GM10266 (cell line): ENCODE data around the gene CFAP77.

Source experiments
- DNase-seq: peaks from one replicate; pipeline ENCODE4 v3.0.0; 2012; ENCODE audit errors: extremely low spot score
- TF ChIP-seq, protein P1 (sequence below): IDR thresholded peaks from 2 replicates; pipeline ENCODE4 v1.5.1; 2012; ENCODE audit warnings: mild to moderate bottlenecking, low read depth; ENCODE audit not compliant: control insufficient read depth, insufficient read depth; ENCODE audit errors: missing control alignments

CFAP77 gene

DNA sequence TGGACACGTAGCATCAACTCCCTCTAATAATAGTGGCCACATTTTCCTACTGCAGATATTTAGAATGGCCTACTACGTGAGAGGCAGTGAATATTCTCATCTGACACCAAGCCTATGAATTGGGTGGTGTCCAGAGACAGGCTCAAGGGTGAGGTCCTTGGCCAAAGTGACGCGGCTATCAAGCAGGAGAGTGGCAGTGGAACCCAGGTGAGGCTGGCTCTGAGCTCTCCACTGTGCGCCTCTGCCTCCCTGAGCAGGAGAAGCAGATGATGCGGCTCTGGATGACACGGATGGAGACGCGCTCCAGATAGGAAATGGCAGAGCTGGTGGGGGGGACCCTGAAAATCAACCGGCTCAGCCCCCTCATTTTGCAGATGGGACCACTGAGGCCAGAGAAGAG, 69.7 kb downstream of the CFAP77 start:
- TF ChIP-seq, protein P1, sequence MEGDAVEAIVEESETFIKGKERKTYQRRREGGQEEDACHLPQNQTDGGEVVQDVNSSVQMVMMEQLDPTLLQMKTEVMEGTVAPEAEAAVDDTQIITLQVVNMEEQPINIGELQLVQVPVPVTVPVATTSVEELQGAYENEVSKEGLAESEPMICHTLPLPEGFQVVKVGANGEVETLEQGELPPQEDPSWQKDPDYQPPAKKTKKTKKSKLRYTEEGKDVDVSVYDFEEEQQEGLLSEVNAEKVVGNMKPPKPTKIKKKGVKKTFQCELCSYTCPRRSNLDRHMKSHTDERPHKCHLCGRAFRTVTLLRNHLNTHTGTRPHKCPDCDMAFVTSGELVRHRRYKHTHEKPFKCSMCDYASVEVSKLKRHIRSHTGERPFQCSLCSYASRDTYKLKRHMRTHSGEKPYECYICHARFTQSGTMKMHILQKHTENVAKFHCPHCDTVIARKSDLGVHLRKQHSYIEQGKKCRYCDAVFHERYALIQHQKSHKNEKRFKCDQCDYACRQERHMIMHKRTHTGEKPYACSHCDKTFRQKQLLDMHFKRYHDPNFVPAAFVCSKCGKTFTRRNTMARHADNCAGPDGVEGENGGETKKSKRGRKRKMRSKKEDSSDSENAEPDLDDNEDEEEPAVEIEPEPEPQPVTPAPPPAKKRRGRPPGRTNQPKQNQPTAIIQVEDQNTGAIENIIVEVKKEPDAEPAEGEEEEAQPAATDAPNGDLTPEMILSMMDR, result no peak
- no peak for DNase-seq

DNA sequence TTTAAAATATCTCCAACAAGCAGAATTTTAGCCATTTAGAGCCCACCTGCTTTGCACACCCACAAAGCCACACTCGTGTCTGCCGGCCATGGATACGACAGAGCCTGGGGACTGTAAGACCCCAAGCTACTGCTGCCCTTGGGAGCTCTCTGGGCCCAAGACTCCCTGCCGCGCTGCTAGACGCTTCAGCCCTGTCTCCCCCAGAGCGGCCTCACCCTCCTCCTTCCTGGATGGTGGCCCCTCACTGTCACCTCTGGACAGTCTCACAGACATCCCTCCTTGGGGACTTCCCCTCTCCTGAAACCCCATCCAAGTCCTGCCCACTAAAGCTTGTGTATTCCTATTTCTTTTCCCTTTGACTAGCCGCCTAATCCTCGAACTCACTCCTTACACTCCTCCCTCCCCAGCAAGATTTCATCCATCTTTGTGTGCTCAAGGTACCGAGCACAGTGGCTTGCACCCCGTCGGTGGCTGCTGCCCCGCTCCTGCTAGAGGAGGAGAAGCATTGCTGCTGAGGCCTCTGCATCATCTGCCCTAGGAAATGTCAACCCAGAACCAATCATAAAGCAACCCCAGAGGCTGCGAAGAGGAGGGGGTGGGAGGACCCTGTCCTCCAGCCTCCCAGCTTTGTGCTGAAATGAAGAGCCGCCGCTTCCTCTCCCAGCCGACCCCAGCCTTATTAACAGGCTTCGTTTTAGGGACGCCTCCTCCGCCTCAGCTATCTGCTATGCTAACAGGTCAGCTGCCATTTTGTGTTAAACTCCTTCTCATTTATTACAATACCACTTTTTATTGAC, 71.2 kb downstream of the CFAP77 start:
- no peak for DNase-seq
- TF ChIP-seq, protein P1, result no peak

DNA sequence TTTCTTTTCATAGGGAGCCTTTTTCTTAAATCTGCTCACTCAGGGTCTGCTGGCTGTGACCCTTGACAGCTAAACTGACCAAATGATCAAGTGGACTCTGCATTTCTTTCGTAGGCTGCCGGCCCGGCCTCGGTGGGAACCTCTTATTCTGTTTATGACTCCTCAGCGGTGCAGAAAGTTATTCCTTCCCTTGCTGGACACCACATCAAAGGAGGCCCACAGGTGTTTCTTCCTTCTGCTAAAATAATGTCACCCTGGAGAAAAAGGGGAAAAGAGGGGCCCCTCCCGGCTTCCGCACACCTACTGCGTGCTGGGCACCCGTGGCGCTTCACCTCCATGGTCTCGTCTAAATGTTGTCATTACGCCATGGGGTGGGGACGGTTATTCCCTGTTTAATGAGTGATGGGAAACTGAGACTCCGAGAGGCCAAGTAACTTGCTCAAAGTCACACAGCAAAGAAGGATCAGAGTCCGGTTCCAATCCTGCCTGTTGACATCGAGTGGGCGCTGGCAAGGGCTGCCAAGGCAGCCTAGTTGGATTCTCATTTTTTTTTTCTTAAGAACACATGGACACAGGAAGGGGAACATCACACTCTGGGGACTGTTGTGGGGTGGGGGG, 72.3 kb downstream of the CFAP77 start:
- TF ChIP-seq, protein P1, result no peak
- DNase-seq, result no peak

DNA sequence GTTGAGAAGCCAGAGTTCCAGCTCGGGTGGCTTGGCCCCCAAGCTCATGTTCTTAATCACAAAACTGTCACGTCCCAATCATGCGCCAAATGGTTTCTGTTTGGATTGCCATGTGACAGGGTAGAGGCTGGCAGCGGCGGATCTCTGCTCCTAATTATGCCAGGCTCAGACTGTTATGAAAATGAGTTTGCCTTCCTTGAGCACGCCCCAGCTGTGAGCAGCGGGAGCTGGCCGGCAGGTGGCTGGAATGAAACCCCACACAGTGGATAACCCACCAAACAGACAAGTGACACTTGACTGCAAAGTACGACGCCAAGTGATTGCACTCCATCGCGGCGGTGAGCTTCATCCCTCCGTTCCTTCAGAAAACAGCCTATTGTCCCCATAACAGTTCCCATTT, 75.4 kb downstream of the CFAP77 start:
- no peak for DNase-seq

DNA sequence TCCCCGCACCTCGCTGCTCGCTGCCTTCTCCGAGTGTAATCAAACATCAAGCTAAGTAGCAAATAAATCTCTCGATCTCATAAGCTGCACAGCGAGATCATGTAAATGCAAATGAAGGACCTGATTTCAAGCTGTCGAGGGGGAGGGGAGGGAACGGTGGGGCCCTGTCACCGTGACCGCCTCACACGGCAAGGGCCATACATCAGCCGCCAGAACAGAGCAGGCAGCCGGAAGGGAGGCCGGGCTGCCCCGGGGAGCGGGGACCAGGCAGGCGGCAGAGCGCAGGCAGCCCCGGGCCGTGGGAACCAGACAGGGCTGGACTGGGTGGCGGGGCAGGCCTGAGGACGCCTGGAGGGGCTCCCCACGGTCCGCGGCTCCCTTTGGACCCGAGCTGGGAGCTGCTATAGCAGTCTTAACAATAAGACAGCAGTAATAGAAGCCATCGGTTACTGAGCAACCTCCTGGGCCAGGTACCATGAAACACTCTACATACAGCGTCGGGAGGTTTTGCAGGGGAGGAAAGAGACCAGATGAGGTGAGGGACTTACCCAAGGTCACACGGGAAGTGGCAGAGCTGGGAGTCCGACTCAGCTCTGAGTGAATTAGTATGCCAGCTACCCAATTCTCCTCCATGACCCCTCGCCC, 76.8 kb downstream of the CFAP77 start:
- peak; percentile 39 for DNase-seq
- TF ChIP-seq, protein P1, result no peak

More for the DNA sequence above, 75.4 kb downstream of the CFAP77 start:
- TF ChIP-seq, protein P1, result no peak

DNA sequence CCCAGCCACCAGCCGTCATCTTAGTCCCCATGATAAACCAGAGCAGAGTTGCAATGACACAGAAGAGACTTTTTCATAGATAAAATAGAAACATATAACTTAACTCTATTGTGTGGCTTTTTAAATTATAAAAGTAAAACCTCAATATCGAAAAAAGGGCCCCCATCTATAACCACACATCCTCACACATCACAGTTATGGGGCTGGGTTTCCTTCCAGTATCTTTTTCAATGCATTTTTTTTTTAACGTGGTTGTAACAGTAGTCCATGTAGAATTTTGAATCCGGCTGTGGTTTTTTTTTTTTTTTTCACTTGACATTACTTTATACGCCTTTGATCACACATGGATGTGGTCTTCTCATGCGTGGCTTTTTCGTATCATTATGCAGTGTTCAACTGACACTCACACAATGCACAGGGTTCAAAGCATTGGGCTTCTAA, 77.4 kb downstream of the CFAP77 start:
- DNase-seq, result no peak
- TF ChIP-seq, protein P1, result no peak
